Activated CD4-positive, alpha-beta T cell treated with anti-CD3 and anti-CD28 coated beads, Interleukin-2, amount 50 U/mL, for 48 hours (primary cell): ENCODE measurements around the gene LCN6.

ENCODE experiments used
- DNase-seq, 2 experiments: peaks; one replicate each; pipeline ENCODE4 v3.0.0-alpha.2; 2020

The LCN6 gene

DNA sequence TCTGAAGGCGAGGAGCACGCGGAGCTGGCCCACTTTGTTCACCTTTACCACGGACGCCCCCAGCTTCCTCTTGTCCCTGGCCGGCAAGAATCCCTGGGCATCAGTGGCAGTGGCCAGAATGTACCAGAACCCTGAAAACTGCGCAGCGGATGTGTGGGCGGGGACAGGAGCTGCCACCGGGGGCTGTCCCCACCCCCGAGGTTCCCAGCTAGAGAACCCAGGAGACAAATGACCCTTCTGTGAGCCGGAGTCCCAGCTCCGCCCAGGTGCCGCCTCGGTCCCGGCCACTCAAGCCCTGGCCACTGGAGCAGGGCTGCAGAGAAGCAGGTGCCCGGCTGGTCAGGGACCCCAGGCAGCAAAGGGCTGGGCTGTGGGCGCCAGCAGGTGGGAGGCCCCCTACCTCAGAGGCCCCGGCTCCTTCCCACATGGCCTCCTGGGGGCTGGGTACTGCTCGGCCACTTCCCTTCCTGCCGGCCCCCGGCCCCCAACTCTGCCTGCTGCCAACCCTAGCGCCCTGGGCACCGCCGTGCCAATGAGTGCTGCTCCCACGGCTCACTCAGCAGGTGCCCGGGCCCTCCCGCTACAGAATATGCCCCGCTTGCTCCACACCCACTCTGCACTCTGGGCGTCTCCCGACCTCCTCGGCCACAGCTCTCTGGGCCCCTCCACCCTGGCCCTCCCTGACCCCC, 6.3 kb downstream of the LCN6 start:
- peak; percentile 67 to 75 for DNase-seq

DNA sequence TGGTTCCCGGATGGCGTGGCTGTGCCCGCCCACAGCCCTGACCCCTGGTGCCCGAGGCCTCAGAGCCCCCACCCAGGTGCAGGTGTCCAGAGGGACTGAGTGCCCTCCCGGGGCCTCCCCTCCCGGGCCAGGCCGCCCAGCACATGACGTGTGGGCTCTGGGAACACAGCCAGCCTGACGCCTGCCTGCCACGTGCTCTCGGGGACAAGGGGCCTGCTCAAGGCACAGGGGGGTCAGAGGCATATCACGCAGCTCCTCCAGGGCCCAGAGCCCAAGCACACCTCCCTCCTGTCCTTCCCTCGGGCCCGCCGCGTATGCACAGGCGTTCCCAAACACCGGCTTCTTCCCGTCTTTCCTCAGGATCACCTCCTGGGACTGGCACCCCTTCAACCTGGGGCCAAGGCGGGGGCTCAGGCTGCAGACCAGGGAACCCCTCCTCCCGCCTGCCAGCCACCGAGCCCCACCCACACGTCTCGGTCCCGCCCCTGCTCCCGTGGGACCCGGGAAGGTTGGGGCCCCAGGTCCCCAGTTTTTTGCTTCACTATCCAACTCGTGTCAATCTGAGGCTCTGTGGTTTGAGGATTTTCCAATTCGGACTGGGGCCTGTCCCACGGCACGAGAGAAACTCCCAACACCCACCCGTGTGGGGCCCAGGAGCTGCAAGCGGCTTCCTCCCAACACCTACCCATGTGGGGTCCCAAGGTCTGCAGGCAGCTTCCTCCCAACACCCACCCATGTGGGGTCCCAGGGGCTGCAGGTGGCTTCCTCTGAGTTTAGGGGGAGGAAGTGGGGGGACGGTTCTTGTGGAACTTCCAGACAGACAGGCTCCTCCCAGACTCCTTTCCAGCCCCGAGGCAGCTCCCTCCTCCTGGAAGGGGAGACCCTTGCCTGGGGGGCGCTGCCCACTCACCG, 7.1 kb downstream of the LCN6 start:
- DNase-seq, result no peak

DNA sequence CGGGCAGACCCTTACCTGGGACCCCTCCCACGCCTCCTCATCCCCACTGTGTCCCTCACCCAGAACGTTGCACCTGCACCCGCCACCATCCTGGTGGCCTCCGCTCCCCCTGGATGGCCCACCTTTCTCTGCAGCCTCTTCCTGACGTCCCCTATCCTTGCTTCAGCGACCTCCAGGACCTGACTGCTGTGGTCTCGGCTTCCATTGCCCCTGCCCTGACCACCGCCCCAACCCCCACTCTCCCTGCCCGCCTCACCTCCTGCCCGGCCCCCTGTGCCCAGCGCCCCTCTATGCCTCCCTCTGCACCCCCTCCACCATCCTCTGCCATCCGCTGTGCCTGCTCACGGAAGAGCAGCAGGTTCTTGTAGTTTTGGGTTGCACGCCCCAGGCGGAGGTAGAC, 7.8 kb downstream of the LCN6 start:
- DNase-seq, result no peak

DNA sequence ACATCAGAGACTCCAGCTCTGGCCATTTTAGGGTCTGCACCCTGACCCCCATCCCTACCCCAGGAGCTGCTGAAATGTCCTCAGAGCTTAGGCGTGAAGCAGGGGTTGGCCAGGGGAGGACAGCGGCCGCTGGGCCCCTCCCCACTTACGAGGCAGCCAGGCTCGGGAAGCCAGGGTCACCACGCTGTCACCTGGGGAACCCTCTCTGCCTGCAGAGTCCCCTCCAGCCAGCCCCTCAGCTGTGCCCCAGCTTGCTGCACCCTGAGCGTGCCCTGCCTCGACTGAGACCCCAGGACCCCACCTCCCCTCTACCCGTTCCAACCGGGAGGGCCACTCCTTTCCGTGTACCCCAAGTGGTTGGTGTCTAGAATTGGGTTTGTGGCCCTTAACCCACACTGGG, 8.3 kb downstream of the LCN6 start:
- DNase-seq, result no peak

DNA sequence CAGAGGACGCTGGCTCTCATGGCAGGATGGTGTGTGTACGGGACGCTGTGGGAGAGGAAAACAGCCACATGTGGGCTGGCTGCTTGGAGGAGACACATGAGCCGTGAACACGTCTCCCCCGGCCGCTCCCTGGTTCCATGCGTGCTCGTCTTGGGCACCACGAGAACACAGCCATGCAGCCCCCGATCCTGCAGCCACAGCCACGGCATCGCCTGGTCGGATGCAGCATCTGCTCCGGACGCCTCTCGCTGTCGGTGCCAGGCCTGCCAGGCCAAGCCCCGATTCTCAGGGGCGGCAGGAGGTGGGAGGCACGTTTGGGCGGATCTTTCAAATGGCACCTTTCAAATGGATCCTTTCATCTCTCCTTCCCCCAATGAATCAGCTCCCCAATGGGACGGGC, 8.8 kb downstream of the LCN6 start:
- DNase-seq, result no peak

- no peak for DNase-seq
These were observed 9.4 kb downstream of the LCN6 start for GRCh38 chr9:136738960-136739359.

GRCh38 chr9:136735812-136736480, 12.4 kb downstream of the LCN6 start:
- no peak for DNase-seq

DNA sequence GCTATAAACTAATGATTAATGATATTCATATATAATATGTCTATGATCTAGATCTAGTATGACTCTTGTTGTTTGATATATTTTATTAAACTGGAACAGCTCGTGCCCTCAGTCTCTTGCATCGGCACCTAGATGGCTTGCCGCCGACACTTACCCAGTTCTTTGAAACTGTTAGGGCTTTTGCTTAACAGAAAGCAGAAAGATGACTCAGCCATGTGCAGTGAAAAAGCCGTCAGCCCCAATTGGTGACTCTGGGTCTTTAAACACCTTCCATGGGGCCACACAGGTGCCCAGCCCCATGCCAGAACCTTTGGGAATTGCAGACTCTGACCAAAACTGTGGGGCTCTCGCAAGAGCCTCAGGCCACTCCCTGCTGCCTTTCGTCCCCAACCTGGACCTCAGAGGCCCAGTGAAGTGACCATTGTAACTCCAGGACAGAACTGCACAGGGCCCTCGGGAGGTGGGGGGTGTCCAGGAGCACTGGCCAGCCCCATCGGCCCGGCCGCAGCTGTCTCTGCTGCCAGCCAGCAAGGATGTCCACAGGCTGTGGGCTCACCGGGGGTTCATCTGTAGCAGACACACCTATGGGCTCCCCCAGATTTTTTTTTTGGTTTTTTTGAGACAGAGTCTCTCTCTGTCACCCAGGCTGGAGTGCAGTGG, 13.4 kb downstream of the LCN6 start:
- DNase-seq, result peak in 1 of 2 experiments; percentile 37

GRCh38 chr9:136733611-136734010, 14.7 kb downstream of the LCN6 start:
- DNase-seq, result no peak

DNA sequence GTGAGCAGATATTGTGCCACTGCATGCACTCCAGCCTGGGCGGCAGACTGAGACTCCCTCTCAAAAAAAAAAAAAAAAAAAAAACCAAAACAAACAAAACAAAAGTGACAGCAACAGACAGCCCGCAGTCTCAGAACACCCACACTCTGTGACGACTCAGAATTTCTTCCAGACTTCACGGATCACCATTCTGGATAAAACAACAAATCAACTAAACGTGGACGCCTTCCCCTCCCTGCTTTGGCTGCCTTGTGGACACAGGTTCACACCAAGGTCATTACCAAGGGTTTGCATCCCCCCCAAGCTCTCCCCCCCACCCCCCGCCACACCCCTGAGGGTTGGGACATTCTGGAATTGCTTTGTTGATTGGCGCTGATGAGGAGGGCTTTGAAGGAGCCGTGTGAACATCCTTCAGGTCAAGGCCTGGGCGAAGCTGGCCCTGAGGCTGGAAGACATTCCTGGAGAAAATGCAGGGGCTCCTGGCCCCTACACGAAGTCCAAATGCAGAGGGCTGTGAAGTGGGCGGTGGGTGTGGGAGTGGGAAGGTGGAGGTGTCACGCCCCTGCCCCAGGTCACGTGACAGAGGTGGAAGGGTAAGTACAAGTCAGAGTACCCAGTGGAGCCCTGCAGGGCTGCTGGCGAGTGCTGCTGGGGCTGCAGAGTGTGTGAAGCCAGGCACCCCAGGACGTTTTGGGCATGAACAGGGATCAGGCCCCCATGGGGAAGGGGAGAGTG, 15.7 kb downstream of the LCN6 start:
- DNase-seq, result no peak

GRCh38 chr9:136729926-136730325, 18.4 kb downstream of the LCN6 start:
- no peak for DNase-seq

DNA sequence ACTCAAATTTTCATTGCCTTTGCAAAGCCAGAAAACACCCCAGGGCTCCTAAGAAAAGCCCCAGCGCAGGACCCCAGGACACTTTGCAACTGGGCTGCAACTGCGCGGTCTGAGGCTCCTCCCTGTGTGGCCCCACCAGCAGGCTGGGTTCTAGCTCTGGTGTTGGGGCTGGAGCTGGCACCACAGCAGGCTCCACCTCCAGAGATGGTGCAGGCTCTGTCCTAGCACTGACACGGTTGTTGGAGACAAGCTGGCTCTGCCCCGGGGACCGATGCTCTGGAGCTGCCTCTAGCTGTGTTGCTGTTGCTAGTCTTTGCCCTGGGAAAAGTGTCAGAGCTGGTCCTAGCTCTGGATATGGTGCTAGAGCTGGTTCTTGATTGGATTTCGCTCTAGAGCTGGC, 19.2 kb downstream of the LCN6 start:
- peak in 1 of 2 experiments; percentile 25 for DNase-seq

DNA sequence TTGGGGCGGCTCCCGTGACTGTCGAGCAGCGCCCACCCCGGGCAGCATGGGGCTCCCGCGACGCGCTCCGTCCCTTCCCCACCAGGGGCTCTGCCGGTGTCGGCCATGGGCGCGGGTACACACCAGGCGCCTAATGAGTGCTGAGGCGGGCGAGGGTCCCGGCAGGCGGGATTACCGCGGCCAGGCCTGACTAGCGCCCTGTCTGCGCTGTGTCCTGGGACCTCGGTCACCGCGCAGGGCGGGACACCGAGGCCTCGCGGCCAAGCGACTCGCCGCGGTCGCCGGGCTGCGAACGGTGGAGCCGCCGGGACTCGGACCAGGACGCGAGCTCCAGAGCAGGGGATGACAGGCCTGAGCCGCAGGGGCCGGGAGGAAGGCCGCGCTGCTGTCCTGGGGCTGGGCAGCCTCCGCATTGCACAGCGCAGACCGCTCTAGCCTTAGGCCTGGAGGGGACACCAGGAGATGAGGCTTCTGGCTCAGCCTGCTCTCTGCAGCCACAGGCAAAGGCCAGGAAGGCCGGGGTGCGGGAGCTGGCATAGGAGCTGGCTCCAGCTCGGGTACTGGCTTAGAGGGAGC, 19.7 kb downstream of the LCN6 start:
- DNase-seq, result peak in 1 of 2 experiments; percentile 37

DNA sequence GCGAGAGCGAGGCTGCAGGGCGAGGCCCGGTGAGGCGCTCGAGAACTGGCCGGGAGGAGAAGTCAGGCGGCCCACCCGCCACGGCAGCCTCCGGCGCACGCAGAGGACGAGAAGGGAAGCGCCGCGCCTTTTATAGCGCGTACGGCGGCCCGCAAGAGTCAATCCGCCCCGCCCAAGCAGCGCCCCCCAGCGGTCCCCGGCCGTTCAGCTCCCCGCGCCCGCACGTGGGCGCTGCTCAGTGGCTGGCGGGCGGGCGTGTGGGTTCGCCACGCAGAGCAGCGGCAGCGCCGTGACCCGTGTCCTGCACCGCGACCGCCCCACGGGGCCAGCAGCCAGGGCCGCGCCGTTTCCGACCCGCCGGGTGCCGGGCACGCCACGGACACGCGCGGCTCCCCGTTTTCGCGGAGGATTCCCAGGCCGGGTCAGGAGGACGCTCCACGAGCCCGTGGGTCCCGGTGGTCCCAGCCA, 20.2 kb downstream of the LCN6 start:
- DNase-seq, result peak; percentile 93

DNA sequence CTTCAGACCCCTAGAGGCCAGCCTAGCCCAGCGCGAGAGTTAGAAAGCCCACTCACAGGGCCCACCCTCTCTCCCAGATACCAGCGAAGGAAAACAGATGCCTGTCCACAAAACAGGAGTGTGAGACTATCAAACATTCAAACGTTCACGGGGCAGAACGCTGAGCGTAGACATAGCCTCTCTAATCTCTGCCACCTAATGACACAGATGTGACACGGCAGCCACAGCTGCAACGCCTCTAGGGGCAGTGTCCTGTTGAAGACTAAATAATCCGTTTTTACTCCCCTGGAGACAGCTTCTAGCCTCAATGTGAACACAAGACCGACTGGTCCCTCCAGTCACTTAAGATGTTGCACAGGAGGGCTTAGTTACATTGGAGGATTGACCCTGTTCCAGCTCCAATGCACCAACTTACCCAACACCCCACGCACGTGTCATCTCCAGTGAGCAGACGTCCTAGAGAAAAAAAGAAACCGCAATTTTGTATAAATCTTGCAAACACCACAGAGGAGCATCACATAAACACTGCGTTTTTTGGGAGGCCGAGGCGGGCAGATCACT, 21.6 kb downstream of the LCN6 start:
- peak; percentile 35 to 52 for DNase-seq

- no peak for DNase-seq
These were observed 22.2 kb downstream of the LCN6 start for GRCh38 chr9:136726118-136726517.

DNA sequence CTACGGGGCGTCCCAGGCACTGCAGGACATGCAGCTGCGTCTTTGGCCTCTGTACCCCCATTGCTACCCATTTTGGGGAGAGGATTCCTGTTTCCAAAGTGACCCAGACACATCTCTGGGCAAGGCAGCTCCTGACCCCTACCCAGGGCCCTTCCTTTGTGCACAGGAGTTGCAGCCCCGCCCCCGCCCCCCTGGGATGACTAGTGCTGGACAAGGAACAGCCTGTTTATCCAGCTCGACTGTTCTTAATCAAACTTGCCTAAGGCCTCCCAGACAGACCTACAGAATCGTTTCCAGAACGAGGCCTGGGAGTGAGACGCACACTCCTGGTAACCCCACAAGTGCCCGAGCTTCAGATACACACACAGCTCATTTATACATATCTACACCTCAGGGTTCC, 22.7 kb downstream of the LCN6 start:
- no peak for DNase-seq

GRCh38 chr9:136724772-136725171, 23.6 kb downstream of the LCN6 start:
- no peak for DNase-seq

GRCh38 chr9:136723989-136724388, 24.3 kb downstream of the LCN6 start:
- no peak for DNase-seq

GRCh38 chr9:136723362-136723976, 24.9 kb downstream of the LCN6 start:
- DNase-seq, result no peak

DNA sequence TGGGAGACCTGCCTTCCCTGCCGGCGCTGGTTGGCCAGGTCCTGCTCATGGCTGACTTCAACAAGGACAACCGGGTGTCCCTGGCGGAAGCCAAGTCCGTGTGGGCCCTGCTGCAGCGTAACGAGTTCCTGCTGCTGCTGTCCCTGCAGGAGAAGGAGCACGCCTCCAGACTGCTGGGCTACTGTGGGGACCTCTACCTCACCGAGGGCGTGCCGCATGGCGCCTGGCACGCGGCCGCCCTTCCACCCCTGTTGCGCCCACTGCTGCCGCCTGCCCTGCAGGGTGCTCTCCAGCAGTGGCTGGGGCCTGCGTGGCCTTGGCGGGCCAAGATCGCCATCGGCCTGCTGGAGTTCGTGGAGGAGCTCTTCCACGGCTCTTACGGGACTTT, 25.4 kb downstream of the LCN6 start:
- peak; percentile 22 to 33 for DNase-seq
